CD4-positive, alpha-beta memory T cell (primary cell): Measurements from ENCODE around the gene SUPT20HL1. TPM values are rescaled to one million over a fixed set of nuclear protein-coding genes. Genes with fewer than 3 reads are reported as not detected.
"Not testable (repeated sequence)": the region's sequence is repeated elsewhere in the genome, so short reads cannot be mapped to it uniquely, and the experiment has no call there.

Experiments used
- CTCF ChIA-PET: fragments of 350-600 bp; sonication (Branson Sonifier 250); formaldehyde crosslinking; loops from one replicate; lab custom pipeline; 2021; ENCODE audit warnings: inconsistent platforms; ENCODE audit not compliant: partially characterized antibody; lab: Charles Lee
- POLR2A ChIA-PET: fragments of 350-600 bp; sonication (Branson Sonifier 250); formaldehyde crosslinking; loops from one replicate; lab custom pipeline; 2021; ENCODE audit not compliant: partially characterized antibody; lab: Charles Lee
- DNase-seq, 5 donors: peaks; one replicate each; pipeline versions ENCODE4 v3.0.0 to v3.0.0-alpha.2; 2020 to 2022; ENCODE audit warnings: mixed read lengths in 1 of 5
- H3K27ac ChIP-seq: one replicate; pipeline ENCODE4 v1.7.0; 2013; ENCODE audit warnings: low read depth, low read length
- H3K27me3 ChIP-seq: 2 replicates; pipeline ENCODE4 v1.7.0; 2013; ENCODE audit warnings: mild to moderate bottlenecking, low read length, moderate library complexity; ENCODE audit not compliant: insufficient read depth
- H3K36me3 ChIP-seq: 2 replicates; pipeline ENCODE4 v1.7.0; 2013; ENCODE audit warnings: mild to moderate bottlenecking, low read length, moderate library complexity; ENCODE audit not compliant: insufficient read depth
- H3K4me1 ChIP-seq: 2 replicates; pipeline ENCODE4 v1.7.0; 2013; ENCODE audit warnings: mild to moderate bottlenecking, low read length, moderate library complexity; ENCODE audit not compliant: insufficient read depth
- H3K4me3 ChIP-seq, 2 donors: one replicate each; pipeline ENCODE4 v1.7.0; 2013; ENCODE audit warnings: low read length in 2 of 2, mild to moderate bottlenecking in 1 of 2
- H3K9me3 ChIP-seq, 2 donors: one replicate each; pipeline ENCODE4 v1.7.0; 2013; ENCODE audit warnings: low read length in 2 of 2, control low read depth in 1 of 2; ENCODE audit not compliant: control insufficient read depth in 1 of 2
- H3K27ac Mint-ChIP-seq, 7 donors: one replicate each; pipeline ENCODE4 v1.8.0; 2020 to 2021; ENCODE audit warnings: mixed read lengths in 7 of 7, mild to moderate bottlenecking in 6 of 7, inconsistent platforms in 3 of 7, moderate library complexity in 3 of 7
- H3K27me3 Mint-ChIP-seq, 2 donors: one replicate each; pipeline ENCODE4 v1.8.0; 2020 to 2021; ENCODE audit warnings: mixed read lengths in 2 of 2
- H3K36me3 Mint-ChIP-seq, 2 donors: one replicate each; pipeline ENCODE4 v1.8.0; 2020 to 2021; ENCODE audit warnings: mixed read lengths in 2 of 2, inconsistent platforms in 1 of 2, mild to moderate bottlenecking in 1 of 2
- H3K4me1 Mint-ChIP-seq, 4 donors: one replicate each; pipeline ENCODE4 v1.8.0; 2020 to 2021; ENCODE audit warnings: mixed read lengths in 4 of 4, mild to moderate bottlenecking in 1 of 4
- H3K4me3 Mint-ChIP-seq, 8 donors: one replicate each; pipeline ENCODE4 v1.8.0; 2020 to 2021; ENCODE audit warnings: mixed read lengths in 8 of 8, mild to moderate bottlenecking in 7 of 8, moderate library complexity in 6 of 8, inconsistent platforms in 3 of 8
- H3K9me3 Mint-ChIP-seq, 8 donors: one replicate each; pipeline ENCODE4 v1.8.0; 2020 to 2021; ENCODE audit warnings: mixed read lengths in 8 of 8, mild to moderate bottlenecking in 5 of 8, inconsistent platforms in 3 of 8, moderate library complexity in 1 of 8
- intact Hi-C: fragments of 100-400 bp; cut with micrococcal nuclease; formaldehyde crosslinking; loops from one replicate; pipeline ENCODE4 v1.15.1; 2023
- polyA plus RNA-seq, 2 donors: library from polyadenylated mRNA; unstranded; fragments of 300-500 nt; fragmentation: Illumina TruSeq; gene quantifications; one replicate each; pipeline ENCODE4 v1.2.3, GENCODE V29; 2021
- total RNA-seq, 2 experiments: library from RNA; stranded (reverse); gene quantifications; one replicate each; pipeline ENCODE4 v1.2.3, GENCODE V29; 2021

The SUPT20HL1 gene
- total and polyA plus RNA-seq, 4 experiments from 2014 or later: not detected

DNA sequence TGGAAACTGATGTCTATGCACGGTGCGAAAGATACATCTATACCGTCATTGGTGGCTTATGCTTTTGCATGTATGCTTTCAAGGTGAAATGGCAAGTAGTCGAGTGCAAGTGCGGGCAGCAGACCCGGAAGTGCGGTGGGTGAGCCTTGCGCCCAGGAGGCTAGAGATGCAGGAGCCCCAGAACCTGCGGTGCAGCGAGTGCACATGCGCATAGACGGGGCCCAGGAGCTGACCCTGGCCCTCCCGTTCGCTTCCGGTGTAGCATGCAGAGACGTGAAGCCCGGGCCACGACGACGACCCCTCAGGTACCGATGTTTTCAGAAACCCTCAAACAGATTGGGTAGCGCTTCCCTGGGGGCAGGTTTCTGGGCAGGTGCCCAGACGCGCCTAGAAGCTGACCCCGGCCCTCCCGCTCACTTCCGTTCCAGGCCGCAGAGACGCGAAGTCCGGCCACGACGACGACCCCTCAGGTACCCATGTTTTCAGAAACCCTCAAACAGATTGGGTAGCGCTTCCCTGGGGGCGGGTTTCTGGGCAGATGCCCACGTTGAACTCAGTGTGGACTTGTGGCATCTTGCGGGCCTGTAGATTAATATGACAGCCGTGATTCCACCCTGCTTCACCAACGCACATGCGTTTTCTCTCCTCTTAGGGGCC is 1.8 kb downstream of the SUPT20HL1 start:
- H3K4me1 ChIP-seq, H3K4me1 Mint-ChIP-seq, DNase-seq, H3K27me3 ChIP-seq, H3K36me3 Mint-ChIP-seq, H3K4me3 ChIP-seq, H3K27me3 Mint-ChIP-seq, H3K36me3 ChIP-seq, H3K9me3 ChIP-seq, H3K27ac ChIP-seq, intact Hi-C loops, H3K27ac Mint-ChIP-seq, POLR2A ChIA-PET, H3K4me3 Mint-ChIP-seq, H3K9me3 Mint-ChIP-seq, CTCF ChIA-PET: not testable (repeated sequence)

DNA sequence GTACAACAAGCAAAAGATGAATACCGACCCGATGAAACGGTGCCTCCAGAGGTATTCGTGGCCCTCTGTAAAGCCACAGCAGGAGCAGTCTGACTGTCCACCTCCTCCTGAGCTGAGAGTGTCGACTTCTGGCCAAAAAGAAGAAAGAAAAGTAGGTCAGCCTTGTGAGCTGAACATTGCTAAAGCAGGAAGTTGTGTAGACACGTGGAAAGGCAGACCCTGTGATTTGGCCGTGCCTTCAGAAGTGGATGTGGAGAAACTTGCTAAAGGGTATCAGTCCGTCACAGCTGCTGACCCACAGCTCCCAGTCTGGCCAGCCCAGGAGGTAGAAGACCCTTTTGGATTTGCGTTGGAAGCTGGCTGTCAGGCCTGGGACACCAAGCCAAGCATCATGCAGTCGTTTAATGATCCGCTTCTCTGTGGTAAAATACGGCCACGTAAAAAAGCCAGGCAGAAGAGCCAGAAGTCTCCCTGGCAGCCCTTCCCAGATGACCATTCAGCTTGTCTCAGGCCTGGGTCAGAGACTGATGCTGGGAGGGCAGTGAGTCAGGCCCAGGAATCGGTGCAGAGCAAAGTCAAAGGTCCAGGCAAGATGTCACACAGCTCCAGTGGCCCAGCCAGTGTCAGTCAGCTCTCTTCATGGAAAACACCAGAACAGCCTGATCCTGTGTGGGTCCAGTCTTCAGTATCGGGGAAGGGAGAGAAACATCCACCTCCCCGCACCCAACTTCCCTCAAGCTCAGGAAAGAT is 3.2 kb downstream of the SUPT20HL1 start:
- POLR2A ChIA-PET: not testable (repeated sequence)

DNA sequence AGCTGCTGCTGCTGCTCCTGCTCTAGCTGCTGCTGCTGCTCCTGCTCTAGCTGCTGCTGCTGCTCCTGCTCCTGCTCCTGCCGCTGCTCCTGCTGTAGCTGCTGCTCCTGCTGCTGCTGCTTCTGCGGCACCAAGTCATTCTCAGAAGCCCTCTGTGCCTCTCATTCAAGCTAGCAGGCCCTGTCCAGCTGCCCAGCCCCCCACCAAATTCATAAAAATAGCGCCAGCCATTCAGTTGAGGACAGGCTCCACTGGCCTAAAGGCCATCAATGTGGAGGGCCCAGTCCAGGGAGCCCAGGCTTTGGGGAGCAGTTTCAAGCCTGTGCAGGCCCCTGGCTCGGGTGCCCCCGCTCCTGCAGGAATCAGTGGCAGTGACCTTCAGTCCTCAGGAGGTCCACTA is 3.9 kb downstream of the SUPT20HL1 start:
- intact Hi-C loops: no loop called here
- no peaks in the 10 kb centered on the region for H3K27me3 Mint-ChIP-seq
- peak overlapping the region in 1 of 7 donors; percentile 36 for H3K27ac Mint-ChIP-seq
- no peaks in the 10 kb centered on the region for H3K9me3 ChIP-seq
- ChIA-PET CTCF (interaction anchor here (1.3 kb wide), 1 partner anchor 135 kb away, joined by 4 read pairs; no protein-coding TSS in a partner anchor), POLR2A (no interaction called here)
- no peak overlapping the region for H3K4me3 Mint-ChIP-seq
- no peak overlapping the region for H3K4me3 ChIP-seq
- no peak for DNase-seq
- H3K27me3 ChIP-seq: no peaks in the 10 kb centered on the region
- peaks cover 0 to 4% (median 2%) of the 10 kb centered on the region in 4 donors for H3K4me1 Mint-ChIP-seq
- no peaks in the 10 kb centered on the region for H3K4me1 ChIP-seq
- H3K27ac ChIP-seq: no peak overlapping the region
- no peaks in the 10 kb centered on the region for H3K36me3 ChIP-seq
- H3K9me3 Mint-ChIP-seq: no peaks in the 10 kb centered on the region
- no peaks in the 10 kb centered on the region for H3K36me3 Mint-ChIP-seq

More for the DNA sequence above, 3.2 kb downstream of the SUPT20HL1 start:
- H3K4me1 ChIP-seq, H3K9me3 Mint-ChIP-seq, H3K36me3 ChIP-seq, H3K27me3 Mint-ChIP-seq, H3K4me1 Mint-ChIP-seq, DNase-seq, H3K36me3 Mint-ChIP-seq, H3K27ac Mint-ChIP-seq, intact Hi-C loops, H3K27me3 ChIP-seq, H3K4me3 ChIP-seq, H3K9me3 ChIP-seq, H3K27ac ChIP-seq: not testable (repeated sequence)
- CTCF ChIA-PET: interaction anchor here (1.3 kb wide), 1 partner anchor 136 kb away, joined by 4 read pairs; no protein-coding TSS in a partner anchor
- peak overlapping the region in 1 of 8 donors; percentile 46 for H3K4me3 Mint-ChIP-seq

DNA sequence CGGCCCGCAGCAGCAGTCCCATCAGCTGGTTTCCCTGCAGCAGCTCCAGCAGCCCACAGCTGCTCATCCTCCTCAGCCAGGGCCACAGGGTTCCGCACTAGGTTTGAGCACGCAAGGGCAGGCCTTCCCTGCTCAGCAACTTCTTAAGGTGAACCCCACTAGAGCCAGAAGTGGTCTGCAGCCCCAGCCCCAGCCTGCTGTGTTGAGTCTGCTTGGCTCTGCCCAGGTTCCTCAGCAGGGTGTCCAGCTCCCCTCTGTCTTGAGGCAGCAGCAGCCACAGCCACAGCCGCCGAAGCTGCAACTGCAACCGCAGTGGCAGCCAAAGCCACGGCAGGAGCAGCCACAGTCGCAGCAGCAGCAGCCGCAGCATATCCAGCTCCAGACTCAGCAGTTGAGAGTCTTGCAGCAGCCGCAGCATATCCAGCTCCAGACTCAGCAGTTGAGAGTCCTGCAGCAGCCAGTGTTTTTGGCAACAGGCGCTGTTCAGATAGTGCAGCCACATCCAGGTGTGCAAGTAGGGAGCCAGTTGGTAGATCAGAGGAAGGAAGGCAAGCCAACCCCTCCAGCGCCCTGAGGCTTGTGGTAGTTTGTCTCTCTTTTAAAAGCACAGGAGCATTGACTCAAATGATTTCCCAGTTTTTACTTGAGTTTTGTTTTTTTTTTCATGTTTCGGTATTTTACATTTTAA is 4.6 kb downstream of the SUPT20HL1 start:
- H3K27me3 ChIP-seq: no peaks in the 10 kb centered on the region
- ChIA-PET CTCF (no interaction called here), POLR2A (no interaction called here)
- no peak overlapping the region for H3K27ac Mint-ChIP-seq
- DNase-seq: no peak
- peaks cover 0 to 4% (median 2%) of the 10 kb centered on the region in 4 donors for H3K4me1 Mint-ChIP-seq
- intact Hi-C loops: no loop called here
- H3K27ac ChIP-seq: no peak overlapping the region
- no peak overlapping the region for H3K4me3 ChIP-seq
- H3K27me3 Mint-ChIP-seq: no peaks in the 10 kb centered on the region
- no peaks in the 10 kb centered on the region for H3K36me3 ChIP-seq
- H3K4me3 Mint-ChIP-seq: no peak overlapping the region
- no peaks in the 10 kb centered on the region for H3K4me1 ChIP-seq
- no peaks in the 10 kb centered on the region for H3K36me3 Mint-ChIP-seq
- H3K9me3 Mint-ChIP-seq: no peaks in the 10 kb centered on the region
- H3K9me3 ChIP-seq: no peaks in the 10 kb centered on the region

DNA sequence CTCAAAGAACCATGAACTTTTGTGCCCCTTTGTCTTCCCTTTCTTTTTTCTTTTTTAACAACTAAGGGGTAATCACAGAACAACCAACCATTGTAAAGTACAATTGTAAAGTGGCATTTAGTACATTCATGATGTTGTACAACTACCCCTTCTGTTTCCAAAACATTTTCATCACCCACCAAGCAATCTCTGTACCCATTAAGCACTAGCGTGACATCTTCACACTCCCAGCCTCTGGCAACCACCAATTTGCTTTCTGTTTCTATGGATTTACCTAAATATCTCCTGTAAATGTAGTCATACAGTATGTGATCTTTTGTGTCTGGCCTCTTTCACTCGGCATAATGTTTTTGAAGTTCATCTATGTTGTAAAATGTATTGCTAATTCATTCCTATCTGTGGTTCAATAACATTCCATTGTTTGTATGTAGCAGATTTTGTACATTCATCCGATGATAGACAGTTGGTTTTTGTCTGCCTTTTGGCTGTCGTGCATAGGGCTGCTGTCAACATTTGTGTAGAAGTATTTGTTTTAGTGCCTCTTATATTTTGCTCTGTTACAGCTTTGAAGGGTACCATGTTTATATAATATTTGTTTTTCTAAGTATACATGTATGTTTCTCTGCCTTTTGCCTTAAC is 6.4 kb downstream of the SUPT20HL1 start:
- not testable (repeated sequence) for H3K27ac Mint-ChIP-seq, H3K4me3 Mint-ChIP-seq

DNA sequence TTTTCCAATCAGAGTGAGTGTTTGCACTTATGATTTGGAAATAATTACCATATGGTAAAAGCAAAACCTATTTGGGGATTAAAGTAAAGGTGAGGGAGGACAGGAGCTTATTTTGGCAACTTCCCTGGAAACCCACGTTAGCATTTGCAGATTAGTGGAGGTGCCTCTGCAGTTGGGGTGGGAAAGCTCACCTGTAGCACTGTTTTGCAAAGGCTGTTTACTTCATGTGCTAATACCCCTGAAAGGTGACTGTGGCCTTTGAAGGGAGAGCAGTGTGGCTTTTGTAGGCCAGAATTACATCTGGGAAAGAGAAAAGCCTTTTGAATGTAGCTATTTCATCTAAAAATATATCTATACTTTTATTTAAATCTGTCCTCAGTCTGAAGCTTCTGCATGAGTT is 9.4 kb downstream of the SUPT20HL1 start:
- H3K9me3 Mint-ChIP-seq: no peaks in the 10 kb centered on the region
- H3K4me3 Mint-ChIP-seq: no peak overlapping the region
- no peak overlapping the region for H3K4me3 ChIP-seq
- no peaks in the 10 kb centered on the region for H3K9me3 ChIP-seq
- no peaks in the 10 kb centered on the region for H3K36me3 ChIP-seq
- H3K27me3 ChIP-seq: no peaks in the 10 kb centered on the region
- intact Hi-C loops: no loop called here
- no peak overlapping the region for H3K27ac Mint-ChIP-seq
- peaks cover 5 to 12% (median 8%) of the 10 kb centered on the region in 4 donors for H3K4me1 Mint-ChIP-seq
- H3K27me3 Mint-ChIP-seq: peaks cover 0 to 9% of the 10 kb centered on the region in 2 donors
- CTCF ChIA-PET: interaction anchor here (0.8 to 4.0 kb wide), 8 partner anchors 12 to 157 kb away, joined by 3 to 40 read pairs (median 9); no protein-coding TSS in a partner anchor
- peaks cover 3% of the 10 kb centered on the region for H3K4me1 ChIP-seq
- no peak overlapping the region for H3K27ac ChIP-seq
- no peaks in the 10 kb centered on the region for H3K36me3 Mint-ChIP-seq
- POLR2A ChIA-PET: no interaction called here
- no peak for DNase-seq

More for the DNA sequence above, 6.4 kb downstream of the SUPT20HL1 start:
- H3K27ac ChIP-seq, H3K36me3 ChIP-seq, H3K27me3 ChIP-seq, POLR2A ChIA-PET, intact Hi-C loops, H3K9me3 Mint-ChIP-seq, H3K4me1 ChIP-seq, H3K27me3 Mint-ChIP-seq, H3K36me3 Mint-ChIP-seq, H3K4me3 ChIP-seq, DNase-seq, H3K9me3 ChIP-seq: not testable (repeated sequence)
- CTCF ChIA-PET: interaction anchor here (0.6 kb wide), 1 partner anchor 97 kb away, joined by 3 read pairs; no protein-coding TSS in a partner anchor
- H3K4me1 Mint-ChIP-seq: peaks cover 7 to 15% (median 9%) of the 10 kb centered on the region in 4 donors
